Stimulated activated CD4-positive, alpha-beta T cell treated with anti-CD3 and anti-CD28 coated beads, Interleukin-15, amount 100 ng/mL, for 1 hour (primary cell): ENCODE data around the gene TEX101.

Experiments used
- DNase-seq, 2 donors: peaks; one replicate each; pipeline ENCODE4 v3.0.0-alpha.2; 2020; ENCODE audit warnings: low read depth in 1 of 2, low spot score in 1 of 2

The TEX101 gene

DNA sequence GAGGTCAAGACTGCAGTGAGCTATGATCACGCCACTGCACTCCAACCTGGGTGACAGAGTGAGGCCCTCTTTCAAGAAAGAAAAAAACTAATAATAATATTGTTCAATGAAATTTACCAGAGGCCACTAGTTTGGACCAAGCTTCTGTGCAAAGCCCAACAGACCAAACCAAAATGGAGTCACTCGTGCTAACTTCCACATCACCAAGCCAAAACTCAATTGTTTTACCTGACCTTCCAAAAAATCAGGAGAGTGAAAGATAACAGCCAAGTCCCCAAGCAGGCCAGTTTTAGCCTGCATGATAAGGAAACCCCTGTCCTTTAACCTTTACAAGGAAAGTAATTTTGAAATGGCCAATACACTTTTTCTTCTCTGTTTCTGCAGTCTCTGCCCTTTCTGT, 30.7 kb downstream of the TEX101 start:
- no peak for DNase-seq

DNA sequence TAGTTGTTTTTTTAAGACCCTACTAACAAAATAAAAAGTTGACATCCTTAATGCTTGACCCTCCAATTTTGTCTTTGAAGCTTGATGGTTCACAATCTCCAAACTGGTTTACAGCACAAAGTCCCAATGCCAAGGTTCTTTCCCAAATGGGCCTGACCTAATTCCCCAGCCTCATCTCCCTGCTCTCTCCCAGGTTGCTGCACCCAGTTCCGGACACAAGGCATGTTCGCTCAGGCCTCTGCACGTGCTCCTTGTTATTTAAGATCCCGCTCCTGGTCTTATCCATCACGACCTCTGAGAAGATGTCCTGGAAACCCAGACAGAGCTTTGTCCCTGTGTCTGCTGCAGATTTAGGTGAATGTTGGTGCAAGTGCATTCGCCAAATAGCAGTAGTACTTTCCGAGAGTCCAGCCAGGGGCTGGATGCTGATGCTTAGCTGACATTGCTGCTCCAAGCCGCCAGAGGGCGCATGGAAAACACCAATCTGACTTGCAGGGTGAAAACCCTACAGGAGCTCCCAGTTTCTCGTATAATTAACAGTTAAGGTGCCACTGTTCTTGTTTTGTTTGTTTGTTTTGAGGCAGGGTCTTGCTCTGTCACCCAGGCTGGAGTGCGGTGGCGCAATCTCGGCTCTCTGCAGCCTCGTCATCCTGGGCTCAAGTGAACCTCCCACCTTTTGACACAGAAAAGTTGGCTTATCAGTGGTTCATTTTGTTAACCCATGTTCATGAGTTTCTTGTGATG, 32.2 kb downstream of the TEX101 start:
- peak; percentile 62 to 66 for DNase-seq

GRCh38 chr19:43447655-43448054, 33.0 kb downstream of the TEX101 start:
- DNase-seq, result no peak

- DNase-seq, result no peak
Observed at GRCh38 chr19:43450545-43450997, 35.9 kb downstream of the TEX101 start.

DNA sequence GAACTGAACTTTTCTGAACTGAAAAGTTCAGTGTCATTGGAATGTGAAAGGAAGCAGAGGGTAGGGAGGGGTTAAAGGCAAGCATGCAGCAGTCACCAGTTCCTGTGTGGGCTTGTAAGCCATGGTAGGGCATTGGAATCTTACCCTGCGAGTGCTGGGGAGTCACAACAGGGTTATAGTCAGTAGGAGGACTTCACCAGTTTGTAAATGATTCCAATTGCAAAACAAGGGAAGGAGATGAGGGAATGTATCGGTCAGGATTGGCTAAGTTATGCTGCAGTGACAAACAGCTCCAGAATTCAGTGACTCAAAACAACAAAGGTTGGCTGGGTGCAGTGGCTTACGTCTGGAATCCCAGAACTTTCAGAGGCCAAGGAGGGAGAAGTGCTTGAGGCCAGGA, 37.9 kb downstream of the TEX101 start:
- DNase-seq, result no peak

DNA sequence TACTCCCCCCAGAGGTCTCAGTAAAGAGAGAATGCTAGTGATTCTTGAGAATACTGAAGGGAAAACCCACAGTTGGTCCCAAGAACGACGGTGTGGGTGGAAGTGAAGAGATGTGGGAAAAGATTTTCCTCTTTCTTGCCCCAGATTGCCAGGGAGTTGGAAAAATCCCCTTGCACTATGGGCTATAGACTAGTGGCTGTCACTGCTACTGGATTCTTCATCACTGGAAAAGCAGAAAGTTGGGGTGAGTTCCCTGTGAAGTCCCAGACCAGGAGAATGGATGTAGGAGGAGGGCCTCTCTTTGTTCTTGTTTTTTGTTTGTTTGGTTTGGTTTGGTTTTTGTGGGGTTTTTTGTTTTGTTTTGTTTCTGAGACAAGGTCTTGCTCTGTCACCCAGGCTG, 39.3 kb downstream of the TEX101 start:
- no peak for DNase-seq

DNA sequence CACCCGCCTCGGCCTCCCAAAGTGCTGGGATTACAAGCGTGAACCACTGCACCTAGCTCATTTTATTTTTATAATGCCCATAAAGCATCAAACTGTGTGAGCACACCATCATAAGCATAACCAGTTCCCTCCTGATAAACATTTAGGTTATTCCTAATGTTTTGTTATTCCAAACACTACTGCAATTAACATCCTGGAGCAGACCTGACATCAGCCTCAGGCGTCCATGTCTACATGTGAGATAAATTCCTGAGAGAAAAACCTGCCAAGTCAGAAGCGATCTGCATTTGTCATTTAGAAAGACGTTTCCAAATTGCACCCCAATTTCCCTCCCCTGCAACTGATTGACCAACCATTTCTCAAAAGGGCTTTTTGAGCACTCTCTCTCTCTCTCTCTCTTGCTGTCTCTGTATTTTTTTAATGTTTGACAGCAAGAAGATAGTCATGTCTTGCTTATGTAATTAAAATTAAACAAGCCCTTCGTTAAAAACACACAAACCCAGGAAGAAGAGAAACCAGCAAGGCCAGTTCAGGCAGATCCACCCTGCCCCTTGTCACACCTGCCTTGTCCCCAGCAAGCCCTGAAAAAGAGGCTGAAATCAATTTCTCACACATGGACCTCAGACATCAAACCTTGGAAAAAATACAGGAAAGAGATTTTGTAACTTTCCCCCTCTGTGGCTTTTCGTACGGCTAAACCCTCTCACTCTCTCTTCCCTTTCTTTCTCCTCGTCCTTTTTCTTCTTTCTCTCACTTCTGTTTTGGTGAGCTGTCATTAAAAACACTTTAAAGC, 40.8 kb downstream of the TEX101 start:
- no peak for DNase-seq

DNA sequence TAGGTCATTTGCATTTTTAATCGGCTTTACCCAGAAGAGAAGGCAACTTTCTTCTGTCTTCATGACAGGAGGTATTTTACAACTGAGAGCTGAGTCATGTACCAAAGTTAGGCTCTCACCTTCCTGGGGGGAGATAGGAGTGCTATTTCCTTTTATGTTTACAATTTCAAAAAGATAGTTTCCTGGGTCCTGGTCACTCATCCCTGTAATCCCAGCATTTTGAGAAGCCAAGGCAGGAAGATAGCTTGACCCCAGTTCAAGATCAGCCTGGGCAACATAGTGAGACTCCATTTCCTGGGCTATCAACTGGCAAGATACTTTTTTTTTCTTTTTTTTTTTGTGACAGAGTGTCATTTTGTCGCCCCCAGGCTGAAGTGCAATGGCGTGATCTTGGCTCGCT, 43.1 kb downstream of the TEX101 start:
- DNase-seq, result no peak

DNA sequence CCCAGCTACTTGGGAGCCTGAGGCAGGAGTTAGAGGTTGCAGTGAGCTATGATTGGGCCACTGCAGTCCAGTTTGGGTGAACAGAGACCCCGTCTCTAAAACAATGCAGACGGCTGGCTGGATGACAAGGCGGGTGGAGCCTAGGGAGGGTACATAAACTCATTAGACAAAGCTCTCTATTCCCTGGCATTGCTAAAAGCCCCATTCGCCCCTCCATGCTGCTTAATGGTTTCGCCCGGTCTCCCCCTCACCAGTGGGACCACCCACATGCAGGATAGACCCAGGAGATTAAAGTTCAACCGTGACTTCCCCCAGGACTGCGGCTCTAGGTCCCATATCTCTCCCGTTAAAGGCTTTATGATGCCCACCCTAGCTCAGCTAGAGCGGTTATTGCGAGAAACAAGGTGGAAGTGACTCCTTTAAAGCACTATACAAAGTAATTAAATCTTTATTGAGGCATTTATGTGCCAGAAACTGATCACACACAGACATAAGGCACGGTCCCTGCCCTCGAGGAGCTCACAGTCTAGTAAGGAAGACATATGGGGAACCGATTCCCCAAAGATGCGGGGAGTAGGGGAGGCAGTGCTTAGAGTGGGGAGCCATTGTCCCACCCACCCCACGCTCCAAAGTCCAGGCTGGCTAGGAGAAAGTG, 45.8 kb downstream of the TEX101 start:
- no peak for DNase-seq

DNA sequence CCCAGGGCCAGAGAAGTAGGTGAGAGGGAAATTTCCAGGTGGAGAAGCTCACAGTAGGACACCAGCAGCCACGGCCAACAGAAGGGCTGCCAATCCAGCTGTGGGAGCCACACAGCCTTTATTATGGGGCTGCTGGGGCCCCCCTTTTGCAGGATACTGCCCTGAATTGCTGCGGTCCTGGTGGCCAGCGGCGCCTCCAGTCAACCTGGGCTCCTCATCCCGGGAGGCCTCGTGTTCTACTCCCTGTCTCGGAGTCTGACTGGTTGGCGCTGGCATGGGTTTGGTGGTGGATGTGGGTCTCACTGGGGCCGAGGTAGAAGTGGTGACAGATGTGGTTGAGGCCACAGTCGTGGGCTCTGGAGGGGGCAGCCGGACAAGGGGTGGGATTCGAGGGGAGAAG, 46.6 kb downstream of the TEX101 start:
- no peak for DNase-seq

DNA sequence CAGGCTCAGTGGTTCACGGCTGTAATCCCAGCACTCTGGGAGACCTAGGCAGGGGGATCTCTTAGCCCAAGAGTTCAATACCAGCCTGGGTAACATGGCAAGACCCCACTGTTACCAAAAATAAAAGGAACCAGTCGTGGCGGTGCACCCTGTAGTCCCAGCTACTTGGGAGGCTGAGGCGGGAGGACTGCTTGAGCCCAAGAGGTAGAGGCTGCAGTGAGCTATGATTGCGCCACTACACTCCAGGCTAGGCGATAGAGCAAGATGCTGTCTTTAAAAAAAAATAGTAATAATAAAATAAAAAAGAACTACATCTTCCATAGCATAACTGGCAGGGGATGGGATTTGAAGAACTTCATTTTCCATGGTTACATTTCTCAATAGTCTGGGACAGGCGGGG, 47.7 kb downstream of the TEX101 start:
- DNase-seq, result no peak

- no peak for DNase-seq
Observed at GRCh38 chr19:43462785-43463380, 48.2 kb downstream of the TEX101 start.

DNA sequence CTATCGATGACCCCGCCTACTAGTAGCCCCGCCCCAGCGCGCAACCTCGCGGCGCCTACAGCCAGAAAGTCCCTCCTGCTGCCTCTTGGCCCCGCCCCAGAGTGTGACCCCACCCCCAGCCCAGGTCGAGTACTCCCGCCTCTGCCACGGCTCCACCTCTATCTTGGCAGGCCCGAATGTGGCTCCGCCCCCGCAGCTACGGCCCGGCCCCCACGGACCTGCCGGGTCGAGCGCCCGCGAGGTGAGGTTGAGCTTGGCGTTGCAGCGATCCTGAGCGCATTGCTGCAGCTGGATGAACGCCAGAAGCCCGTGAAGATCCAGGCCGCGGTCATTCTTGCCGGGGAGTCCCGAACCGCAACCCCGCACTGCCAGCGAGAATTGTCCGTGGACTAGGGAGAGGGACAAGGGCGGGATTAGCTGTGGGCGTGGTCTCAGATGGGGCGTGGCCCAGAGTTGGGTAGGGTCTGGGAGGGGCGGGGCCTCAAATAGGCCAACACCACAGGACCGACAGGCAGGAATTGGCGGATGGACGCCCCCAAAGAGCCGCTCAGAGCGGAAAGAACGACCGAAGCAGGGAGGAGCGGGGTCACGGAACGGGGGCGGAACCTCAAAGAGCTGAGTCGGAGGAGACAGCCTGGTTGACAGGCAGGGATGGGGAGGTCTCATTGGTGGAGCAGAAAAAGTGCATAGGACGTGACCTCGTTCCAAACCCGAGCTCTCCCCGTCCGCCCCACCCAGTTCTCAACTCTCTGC, 48.9 kb downstream of the TEX101 start:
- DNase-seq, result peak; percentile 98 to 100

GRCh38 chr19:43464134-43464775, 49.6 kb downstream of the TEX101 start:
- DNase-seq, result peak in 1 of 2 donors; percentile 68

DNA sequence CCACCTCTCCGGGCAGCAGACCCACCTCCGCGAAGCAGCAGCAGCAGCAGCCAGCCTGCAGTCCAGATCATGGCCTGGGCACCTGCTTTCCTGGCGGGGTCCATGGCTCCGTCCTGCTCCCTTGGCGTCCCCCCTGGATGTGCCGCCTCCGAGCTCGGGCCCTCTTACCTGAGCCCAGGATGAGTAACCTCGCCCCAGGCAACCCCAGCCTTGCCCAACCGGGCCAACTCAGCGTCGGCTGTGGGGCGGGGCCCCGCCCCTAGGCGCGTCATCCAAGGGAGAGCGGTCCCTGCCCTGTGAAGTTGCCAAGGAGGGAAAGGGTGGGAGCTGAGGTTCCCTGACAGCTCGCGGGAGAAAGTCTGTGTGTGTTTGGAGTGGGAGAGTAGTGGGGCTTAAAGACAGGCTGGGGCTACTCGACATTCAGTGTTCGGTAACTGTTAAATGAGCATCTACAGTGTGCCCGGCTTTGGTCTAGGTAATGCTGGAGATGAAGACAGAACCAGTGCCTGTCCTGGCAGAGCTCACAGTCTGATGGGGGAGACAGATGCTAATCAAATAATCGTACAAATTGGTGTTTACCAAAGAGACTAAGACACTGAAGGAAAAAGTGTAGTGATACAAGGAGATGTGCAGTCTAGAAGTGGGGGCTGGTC, 50.9 kb downstream of the TEX101 start, which contains the start of gene LYPD3:
TSS of gene LYPD3 (minus strand) at position 141 of the 653 bp plus-strand sequence. CDS start at position 104, 37 bp downstream.
- DNase-seq, result no peak

- DNase-seq, result no peak
Observed at GRCh38 chr19:43466793-43467192, 52.1 kb downstream of the TEX101 start.

DNA sequence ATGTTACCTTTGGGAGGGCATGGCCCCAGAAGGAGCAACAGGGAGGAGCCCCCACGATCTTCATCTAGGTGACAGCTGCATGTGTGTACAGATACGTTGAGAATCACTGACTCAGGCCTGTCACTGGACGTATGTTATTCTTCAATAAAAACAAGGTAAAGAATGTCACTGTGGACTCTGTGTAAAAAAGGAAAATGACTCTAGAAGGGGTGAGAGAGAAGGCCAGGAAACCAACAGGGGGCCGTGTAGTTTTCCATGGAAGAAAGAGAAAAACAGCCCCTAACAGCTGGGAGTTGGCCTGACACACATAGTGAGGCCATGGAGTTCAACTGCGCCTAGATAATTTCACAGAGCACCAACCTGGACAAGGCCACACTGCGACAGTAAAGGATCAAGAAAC, 52.6 kb downstream of the TEX101 start:
- DNase-seq, result no peak

DNA sequence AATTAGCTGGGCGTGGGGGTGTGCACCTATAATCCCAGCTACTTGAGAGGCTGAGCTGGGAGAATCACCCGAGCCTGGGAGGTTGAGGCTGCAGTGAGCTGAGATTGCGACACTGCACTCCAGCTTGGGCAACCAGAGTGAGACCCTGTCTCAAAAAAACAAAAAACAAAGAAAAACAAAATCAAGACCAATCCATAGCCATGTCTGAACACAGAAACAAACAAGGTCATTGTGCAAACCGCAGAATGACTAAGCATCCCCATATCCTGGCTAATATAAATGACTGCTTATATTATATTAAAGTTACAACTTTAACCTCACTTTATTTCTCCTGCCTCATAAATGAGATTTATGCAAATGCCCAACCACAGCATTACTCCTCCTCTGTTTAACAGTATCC, 53.0 kb downstream of the TEX101 start:
- DNase-seq, result no peak
